Peyer's patch (tissue), 4 donors: Measurements from ENCODE around the gene SHMT2.

Experiments
- POLR2A ChIP-seq, 2 donors: fragments of 450-650 bp; IDR thresholded peaks; one replicate each; pipeline ENCODE4 v1.5.1; 2017; ENCODE audit warnings: antibody characterized with exemption in 2 of 2, mild to moderate bottlenecking in 2 of 2, moderate library complexity in 2 of 2
- TF ChIP-seq, protein P1 (sequence below), 6 experiments: fragments of 450-650 bp in 4 of 6; fragments of 200-600 bp in 2 of 6; sonication (generic) in 1 of 6; IDR thresholded peaks; one replicate each; pipeline ENCODE4 v1.5.1; 2017 to 2019; ENCODE audit warnings: antibody characterized with exemption in 6 of 6, mild to moderate bottlenecking in 3 of 6, moderate library complexity in 1 of 6

DNA sequence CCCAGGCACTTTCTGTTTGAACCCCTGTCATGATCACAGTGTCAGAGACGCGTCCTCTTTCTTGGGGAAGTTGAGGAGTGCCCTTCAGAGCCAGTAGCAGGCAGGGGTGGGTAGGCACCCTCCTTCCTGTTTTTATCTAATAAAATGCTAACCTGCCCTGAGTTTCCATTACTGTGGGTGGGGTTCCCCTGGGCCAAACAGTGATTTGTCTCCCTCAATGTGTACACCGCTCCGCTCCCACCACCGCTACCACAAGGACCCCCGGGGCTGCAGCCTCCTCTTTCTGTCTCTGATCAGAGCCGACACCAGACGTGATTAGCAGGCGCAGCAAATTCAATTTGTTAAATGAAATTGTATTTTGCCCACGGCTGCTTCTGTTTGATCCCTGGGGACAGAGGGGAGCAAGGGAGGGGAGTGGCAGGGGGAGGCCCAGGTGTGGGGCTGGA, 5.1 kb downstream of the SHMT2 start:
- TF ChIP-seq POLR2A (IDR thresholded peaks at IDR 0.05) = no peak
- TF ChIP-seq, protein P1, sequence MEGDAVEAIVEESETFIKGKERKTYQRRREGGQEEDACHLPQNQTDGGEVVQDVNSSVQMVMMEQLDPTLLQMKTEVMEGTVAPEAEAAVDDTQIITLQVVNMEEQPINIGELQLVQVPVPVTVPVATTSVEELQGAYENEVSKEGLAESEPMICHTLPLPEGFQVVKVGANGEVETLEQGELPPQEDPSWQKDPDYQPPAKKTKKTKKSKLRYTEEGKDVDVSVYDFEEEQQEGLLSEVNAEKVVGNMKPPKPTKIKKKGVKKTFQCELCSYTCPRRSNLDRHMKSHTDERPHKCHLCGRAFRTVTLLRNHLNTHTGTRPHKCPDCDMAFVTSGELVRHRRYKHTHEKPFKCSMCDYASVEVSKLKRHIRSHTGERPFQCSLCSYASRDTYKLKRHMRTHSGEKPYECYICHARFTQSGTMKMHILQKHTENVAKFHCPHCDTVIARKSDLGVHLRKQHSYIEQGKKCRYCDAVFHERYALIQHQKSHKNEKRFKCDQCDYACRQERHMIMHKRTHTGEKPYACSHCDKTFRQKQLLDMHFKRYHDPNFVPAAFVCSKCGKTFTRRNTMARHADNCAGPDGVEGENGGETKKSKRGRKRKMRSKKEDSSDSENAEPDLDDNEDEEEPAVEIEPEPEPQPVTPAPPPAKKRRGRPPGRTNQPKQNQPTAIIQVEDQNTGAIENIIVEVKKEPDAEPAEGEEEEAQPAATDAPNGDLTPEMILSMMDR (IDR thresholded peaks at IDR 0.05) = no peak
